Measurements from ENCODE around the gene AQP12B.

- TF ChIP-seq CTCF (IDR thresholded peaks at IDR 0.05): no peak
- no peak for TF ChIP-seq POLR2A (IDR thresholded peaks at IDR 0.05)
- TF ChIP-seq EP300 (IDR thresholded peaks at IDR 0.05): no peak
Observed at GRCh38 chr2:240723851-240724250, 41.2 kb upstream of the AQP12B start.

Data from ovary (tissue), 3 donors.